Eye (tissue), 1 donor: ENCODE data around the gene NUB1.

Source experiments
- DNase-seq: peaks from one replicate; pipeline ENCODE4 v3.0.0-alpha.2; 2015

The NUB1 gene

DNA sequence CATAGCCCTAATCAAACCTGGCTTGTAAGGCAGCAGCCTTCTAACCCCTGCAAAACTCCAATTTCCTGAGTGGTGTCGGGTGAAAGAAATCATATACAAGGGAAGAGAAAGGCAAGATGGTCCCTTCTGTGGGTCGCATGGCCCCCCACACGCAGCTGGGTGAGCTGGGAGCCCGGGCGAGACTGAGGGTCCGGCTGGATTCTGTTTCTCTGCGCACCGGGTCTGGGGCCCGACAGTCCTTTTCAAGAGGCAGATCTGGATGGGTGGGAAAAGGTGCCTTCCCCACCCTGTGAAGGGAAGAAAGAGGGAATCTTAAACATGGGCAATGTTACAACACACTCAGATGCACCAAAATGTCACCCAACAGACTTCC, 49.7 kb downstream of the NUB1 start:
- no peak for DNase-seq

DNA sequence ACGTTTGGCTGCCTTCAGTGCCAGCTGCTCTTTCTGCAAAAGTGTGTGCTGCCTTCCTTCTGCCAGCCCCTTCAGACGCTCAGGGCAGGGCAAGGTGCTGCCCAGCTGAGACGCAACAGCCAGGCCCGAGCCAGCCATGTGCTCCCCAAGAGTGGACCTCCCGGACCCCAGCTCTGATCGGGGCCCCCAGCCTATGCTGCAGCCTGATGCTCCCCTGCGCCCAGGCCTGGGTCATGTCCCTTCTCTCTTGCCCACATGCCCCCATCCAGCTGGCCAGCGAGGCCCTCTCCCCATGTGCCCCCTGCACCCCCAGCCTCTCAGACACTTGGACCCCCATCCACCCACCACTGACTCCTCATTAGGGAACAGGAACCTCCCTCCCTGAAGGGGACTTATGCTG, 50.4 kb downstream of the NUB1 start:
- no peak for DNase-seq

DNA sequence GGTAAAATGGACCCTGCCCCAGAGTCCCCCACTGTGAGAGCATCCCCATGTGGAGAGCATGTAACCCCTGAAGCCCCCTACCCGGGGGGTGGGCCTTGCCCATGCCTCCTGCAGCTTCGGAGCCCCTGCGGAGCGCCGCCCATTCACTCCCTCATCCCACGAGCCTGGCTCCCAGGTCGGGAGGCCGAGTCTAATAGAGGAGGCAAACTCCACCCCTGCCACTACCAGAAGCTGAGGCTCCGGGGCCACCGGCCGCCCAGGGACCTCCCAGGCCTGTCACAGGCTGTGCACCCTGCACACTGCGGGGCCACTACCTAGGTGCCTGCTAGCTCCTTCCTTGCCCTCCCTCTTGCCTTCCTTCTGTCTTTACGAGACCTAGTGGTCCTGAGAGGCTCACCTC, 50.8 kb downstream of the NUB1 start:
- DNase-seq: no peak

DNA sequence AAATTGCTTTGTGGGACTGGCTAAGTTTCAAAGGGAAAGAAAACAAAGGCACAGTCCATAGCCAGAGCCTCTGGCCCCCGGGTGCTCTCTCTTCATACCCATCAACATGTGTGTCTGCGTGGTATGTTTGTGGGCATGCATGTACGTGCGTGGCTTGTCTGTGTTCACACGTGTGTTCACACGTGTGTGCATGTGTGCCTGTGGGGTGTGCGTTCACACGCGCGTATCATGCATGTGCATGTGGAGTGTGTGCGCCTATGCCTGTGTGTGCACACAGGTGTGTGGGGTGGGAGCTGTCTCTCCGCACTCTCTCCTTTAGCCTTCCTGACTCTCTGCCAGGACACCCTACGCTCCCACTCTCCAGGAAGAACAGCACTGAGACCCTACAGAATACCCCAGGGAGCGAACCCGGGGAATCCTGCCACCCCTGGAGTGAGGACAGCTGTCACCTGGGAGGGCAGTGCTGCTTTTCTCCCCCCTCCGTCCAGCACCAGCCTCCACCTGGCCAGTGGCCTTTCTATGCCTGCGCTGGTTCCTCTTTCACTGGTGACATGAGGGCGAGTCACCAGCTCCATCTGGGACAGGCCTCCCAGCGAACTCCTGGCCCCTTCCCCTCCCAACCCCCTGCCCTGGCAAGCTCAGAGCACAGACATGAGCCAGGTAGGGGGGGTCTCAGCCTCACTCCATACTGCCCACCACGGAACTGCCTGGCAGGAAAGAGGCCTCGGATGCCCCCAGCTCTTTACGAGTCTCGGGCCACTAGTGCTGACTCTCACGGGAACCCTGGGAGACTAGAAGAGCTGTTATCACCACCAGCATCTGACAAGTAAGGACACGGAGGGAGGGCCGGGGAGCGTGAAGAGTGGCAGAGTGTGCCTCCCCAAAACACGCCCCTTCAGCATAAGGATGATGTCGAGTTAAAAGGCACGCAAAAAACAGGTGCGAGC, 51.7 kb downstream of the NUB1 start:
- DNase-seq: no peak

DNA sequence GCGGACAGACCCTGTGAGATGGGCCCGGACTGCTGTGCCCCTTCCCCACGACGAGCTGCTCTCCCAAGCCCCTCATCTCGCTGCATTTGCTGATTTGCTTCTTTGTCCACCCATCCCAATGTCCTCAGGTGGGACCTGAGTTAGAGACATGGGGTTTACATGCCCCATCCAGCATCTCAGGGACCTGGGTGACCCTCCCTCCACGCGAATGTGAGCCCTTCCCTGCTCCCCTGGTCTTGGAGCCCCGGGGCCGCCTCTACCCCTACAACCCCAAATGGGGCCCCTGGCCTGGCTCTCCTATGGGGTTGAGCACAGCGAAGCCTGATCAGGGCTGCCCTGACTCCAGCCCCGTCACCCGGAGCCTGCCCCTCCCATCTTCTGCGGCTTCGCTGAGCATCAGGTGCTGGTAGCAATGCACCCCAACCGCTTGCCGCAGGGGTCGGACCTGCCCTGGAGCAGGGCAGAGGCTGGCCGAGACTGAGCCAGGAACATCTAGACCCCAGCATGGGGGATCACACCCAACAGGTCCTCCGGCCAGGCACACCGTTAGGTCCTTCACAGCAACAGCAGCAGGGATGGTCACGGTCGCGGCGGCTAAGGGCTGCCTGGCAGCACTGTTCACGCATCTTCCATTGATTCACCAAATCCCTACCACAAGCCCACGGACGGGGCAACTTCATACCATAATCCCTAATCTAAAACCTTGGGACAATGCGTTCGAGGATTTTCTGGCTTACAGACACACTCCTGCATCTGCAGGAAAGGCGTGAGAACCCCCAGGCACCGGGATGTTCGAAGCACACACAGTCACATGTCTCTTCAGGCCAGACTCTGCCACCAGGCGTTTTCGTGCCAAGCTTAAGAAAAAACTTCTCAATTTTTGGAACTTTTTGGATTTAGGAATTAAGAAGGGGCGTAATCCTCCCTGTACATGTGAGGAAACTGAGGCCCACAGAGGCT, 52.7 kb downstream of the NUB1 start:
- DNase-seq: no peak

DNA sequence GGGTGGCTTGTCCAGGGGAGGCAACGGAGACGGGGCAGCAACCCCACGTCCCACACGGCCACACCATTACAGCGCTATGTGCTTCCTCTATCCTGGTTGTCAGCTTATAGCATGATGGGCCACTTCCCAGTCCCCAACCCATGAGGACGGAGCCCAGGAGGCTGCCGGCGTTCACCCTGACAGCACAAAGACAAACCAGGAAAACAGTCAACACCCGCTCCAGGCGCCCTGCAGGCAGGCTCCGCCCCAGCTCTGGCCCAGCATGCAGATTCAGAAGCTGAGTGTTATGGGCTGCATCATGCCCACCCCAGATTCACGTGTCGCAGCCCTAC, 53.4 kb downstream of the NUB1 start:
- DNase-seq: no peak

DNA sequence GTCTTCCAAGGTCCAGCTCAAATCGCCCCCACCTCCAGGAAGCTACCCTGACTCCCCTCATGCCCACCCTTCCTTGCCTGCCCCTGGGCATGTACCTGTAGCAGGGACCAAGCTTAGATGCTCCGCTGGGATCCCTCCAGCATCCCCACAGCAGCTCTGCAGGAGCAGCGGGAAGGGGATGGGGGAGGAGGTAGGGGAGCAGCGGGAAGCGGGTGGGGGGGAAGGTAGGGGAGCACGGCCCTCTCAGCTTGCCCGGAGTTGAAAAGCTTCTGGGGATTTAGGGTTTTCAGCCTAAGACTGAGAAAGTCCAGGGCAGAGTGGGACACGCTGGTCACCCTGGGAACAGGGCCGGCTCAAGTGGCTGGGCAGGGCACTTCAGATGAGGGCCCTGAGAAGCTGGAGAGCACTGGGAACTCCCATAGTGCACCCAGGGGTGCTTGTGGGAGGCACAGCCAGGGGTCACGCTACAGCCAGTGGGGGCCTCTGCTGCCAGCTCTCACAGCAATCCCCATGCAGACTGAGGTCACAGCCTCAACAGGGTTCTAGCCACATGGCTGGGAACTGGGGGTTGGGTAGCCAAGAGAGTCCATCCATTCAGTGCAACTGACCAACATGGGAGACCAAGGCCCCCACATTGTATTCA, 54.8 kb downstream of the NUB1 start:
- DNase-seq: no peak

DNA sequence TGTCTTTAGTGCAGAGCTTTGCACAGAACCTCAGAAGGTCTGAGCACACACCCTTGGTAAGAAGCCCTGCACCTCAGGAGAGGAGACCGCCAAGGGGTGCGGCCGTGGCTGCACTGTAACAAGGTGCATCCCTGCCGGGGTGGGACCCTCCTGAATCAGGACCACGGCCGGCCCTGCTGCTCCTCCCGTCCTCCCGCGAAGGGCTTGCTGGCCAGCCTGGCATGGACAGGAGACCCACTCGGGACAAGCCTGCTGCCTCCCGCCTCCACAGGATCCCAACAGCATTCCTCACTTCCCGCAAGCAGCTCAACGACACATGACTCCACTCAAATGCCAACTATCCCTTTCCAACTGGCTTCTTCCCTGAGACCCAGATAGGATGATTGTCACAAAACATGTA, 55.4 kb downstream of the NUB1 start:
- no peak for DNase-seq

DNA sequence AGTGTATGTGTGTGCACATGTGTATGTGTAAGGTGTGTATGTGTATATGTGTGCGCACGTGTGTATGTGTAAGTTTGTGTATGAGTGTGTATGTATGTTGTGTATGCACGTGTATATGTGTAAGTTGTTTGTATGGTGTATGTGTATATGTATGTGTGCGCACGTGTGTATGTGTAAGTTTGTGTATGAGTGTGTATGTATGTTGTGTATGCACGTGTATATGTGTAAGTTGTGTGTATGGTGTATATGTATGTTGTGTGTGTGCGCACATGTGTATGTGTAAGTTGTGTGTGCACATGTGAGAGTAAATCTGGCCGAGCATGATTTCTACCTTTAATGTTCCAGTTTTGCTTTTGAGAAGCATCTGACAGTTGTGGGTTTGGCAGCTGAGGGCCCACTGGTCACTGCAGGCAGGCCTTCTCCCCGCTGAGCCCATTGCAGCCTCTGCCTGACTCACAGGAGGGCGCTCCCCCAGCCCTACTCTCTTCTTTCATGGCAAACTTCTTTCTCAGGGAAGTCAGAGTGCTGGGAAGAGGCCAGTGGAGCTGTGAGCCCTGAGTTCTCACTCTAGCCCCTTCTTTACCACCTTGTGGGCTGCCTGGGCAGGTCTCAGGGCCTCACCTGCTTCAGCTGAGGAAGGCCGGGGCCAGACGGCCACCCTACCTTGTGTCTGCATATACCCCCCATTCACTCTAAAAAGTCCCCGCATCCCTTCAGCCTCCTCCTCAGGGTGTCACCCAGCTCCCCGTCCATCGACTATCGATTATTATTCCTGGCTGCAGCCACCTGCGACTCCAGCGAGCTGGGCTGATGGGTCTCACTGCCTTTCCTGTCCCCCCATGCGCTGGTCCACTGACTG, 57.1 kb downstream of the NUB1 start:
- DNase-seq: no peak

DNA sequence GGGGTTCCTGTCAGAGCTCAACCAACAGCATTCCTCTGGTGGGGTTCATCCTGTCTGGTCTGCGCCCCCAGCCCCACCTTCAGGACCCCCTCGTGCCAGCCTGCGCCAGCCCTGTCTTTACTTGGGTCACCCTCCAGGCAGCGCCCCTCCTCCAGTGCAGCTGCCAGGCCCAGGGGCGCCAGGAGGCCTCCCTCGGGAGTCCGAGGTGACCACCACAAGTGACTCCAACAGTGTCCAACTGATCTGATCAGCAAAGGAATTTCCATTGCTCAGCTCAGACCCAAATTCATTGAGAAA, 57.6 kb downstream of the NUB1 start:
- no peak for DNase-seq

DNA sequence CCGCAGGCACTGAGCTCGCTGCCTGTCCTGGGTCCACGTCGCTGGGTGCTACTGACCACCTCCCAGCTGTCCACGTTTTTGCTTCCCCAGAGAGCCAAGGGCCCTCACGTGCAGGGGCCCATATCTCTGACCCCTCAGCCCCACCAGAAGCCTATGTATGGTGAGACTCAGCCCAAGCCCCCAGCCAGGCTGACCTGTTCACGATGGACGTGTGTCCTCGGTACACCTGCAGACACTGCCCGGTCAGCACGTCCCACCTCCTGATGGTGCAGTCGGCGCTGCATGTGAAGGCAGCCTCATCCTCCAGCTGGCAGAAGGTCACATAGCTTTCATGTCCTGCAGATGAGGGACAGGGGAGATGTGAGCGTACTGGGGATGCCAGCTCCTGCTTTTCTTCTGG, 58.3 kb downstream of the NUB1 start:
- no peak for DNase-seq

DNA sequence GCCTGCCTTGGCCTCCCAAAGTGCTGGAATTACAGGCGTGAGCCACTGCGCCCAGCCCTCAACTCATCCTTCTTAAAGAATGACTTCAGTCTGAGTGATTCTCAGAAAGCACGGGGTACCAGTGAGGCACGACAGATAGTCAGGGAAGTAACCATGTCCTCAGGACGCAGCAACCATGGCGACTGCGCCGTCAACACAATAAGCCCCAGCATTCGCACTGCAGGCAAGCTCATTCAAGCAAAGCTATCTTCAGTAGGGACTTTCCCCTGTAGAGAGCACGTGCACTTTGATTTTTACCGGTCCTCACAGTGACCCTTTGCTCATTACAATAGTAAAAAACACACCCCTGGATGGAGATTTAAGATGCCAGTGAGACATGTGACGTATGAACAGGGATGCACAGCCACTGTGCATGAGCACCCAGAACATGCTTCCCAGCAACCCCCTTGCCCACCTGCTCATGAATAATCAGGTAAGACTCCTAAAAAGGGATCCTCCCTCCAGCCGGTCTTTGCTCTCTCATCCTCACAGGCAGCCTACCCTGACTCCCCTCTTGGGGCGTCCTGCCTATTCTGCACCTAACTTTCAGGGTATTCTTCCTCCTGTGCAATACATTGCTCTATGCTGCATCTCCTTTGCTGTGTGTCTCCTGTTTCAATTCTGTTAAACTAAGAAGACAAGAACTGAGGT, 59.2 kb downstream of the NUB1 start:
- DNase-seq: no peak

DNA sequence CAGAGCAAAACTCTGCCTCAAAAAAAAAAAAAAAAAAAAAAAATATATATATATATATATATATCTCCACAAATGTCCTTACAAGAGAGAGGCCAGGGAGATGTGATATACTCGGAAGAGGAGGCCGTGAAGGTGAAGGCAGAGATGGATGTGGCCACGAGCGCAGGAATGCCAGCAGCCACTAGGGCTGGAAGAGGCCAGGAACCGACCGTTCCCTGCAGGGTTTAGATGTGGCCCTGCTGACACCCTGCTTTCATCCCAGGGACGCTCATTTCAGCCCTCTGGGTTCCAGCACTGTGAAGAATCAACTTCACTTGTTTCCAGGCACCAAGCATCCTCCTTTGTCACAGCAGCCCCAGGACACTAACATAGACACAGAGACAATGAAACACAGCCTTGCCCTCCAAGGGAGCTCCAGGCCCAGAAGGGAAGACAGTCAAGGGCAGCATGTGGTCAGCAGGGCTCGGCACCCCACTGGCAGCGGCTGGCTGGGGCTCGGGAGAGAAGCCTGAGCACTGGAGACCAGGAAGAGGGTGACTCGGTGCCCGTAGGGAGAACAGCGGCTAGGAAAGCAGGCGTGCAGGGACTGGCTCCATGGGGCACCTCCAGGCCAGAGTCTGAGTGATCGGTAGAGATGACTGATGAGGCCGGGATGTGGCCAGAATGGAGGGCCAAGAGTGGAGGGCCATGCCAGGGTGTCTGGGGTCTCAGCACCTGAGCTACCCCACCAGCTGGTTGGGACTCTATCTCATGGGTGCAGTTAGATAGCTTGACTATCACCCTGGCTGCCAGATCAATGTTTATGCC, 60.6 kb downstream of the NUB1 start:
- DNase-seq: no peak

DNA sequence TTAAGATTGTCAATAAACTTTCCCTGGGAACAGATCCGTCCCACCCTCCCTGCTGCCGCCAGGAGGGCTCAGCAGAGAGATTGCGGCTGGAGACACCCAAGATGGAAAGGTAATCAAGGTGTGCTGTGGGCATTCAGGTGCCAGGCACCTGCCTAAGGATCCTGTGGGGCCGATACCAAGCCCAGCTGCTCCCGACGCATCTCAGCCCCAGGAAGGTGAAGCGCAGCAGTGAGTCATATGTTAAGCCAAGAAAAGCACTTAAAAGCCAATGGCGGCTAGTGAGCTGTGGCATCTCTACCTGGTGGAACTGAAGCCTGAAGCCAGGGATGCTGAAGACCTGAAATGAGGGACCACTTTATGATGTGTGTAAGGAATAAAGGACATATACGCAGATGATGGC, 62.2 kb downstream of the NUB1 start:
- no peak for DNase-seq

DNA sequence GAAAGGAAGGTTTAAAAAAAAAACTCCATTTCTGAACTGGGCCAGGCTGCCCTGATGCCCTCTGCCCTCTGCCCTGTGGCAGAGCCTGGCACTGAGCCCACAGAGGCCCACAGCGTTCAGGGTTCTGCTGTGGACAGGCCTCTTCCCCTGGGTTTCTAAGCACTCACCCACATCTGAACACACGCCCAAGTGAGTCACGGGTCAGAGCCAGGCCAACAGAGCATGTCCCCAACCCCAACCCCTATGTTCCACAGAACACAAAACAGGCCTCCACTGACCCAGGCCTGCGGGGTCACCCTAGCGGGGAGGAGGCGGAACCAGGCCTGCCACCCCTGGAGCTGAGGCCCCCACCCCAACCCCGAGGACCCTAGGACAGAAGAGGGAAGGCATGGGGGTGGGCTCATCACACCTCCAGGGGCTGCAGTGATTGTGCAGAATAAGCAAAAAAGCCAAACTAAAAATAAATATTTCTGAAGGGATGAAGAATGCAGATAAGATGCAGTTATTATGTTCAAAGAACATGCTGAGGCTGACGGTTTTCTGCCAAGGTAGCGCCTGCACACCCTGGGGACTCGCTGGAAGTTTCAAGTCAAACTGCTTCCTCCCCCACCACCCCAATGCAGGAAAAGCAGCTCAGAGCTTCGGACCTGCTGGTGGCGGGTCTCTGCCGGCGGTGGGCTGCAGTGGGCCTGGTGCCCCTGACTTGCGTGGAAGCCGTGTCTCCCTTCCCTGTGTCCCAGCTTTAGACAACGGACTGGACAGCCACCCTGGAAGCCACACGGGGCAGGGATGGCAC, 62.8 kb downstream of the NUB1 start:
- no peak for DNase-seq

DNA sequence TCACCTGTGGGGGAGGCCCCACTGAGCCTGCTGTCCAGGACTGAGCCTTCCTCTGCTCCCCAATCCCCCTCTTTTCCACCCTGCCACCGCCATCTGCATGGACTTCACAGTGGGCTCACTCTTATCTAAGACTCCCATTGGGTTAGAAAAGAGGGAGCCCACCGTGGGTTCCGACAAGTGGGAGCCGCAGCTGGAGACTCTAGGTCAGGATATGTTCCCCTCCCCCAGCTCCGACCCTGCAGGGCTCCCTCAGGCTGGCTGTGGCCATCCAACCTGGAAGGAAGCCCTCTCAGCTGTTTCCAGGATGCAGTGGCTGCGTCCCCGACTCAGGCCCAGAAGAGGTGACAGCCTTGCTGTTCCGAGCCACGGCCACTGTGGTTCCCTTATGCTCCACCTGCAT, 63.4 kb downstream of the NUB1 start:
- no peak for DNase-seq

DNA sequence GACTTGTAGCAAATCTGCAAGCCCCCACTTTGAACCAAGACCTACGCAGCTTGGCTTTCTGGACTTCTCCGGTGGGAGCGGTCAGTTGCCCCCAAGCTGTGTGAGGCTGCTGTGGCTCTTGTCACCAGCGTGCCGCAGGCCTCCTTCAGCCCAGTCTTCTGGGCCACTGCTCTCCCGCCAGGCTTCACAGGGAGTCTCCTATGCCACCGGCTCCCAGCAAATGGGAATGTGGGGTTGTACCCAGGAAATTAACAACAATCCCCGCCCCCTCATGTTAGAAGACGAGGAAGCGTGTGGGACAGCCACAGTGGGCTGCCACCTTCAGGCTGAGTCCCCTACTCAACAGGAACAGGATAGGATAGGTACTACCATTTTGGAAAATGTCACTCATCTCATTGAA, 64.0 kb downstream of the NUB1 start:
- DNase-seq: no peak

DNA sequence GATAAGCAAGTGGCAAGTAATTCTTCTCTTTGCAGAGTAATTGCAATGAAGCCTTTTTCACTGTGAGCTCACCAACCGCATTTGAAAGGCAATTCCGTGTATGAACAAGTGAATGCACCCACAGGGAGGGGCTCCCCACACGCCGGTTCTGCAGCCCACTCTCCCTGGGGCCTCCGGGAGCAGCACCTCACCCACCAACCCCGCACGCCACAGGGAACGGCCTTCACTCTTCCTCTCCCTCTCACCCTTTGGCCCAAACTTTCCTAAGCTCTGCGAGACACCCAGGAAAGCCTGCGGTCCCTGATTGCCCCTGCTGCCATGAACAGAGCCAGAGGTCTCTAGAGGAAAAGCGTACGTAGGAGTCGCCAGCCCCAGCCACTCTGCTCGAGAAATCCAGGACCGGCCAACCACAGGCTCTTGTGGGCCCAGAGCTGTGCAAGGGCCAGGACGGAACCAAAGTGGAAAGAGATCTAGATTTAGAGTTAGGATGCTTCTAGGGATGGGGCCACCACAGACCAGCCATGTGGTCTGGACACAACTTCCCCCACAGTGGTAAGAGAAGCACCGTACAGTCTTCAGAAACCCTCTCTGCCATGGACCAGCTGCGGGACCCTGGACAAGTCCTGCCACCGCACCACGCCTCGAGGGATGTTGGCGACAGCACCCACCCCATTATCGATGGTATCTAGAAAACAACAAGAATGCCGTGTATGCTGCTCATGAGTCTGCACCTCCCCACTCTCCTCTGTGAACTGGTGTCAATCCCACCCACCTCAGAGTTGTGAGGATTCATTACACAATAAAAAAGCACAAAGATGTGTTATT, 64.7 kb downstream of the NUB1 start:
- DNase-seq: no peak

DNA sequence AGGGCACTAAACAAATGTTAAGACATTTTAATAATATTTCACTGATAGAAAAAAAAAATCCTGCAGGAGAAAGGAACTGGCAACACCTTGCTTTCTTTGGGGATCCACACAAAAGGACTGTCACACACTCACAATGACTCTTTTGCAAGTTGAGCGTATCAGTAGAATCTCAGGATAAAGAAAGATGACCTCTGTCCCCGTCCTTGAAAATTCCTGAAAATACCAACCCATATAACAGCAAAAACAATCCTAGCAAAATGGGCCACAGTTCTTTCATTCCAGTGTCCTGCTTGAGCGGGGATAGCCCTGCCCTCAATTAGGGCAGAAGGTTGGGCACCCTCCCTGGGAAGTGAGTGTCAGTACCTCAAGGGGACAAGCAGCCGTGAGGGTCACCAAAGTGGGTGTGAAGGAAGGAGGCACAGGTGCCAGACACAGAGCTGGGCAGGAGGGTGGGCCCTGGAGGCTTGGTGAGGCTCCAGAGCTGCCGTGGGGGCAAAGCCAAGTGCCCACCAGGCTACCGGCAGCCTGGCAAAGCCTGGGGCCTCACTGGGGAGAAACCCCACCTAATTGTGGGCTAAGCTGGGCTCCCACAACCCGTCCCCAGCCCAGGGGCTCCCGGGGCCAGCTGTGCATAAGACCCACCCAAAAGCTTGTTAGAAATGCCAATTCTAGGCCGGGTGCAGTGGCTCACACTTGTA, 65.4 kb downstream of the NUB1 start:
- DNase-seq: no peak
